ENCODE data around the gene BRIP1. TPM values are rescaled to one million over a fixed set of nuclear protein-coding genes. Genes with fewer than 3 reads are reported as not detected.

Gene BRIP1
- polyA plus RNA-seq, 1 of the 3 experiments (the other 2 are of a cell fraction) = 2.0 TPM

GRCh38 chr17:61793565-61793964 is 69.8 kb downstream of the BRIP1 start:
- Histone ChIP-seq H3K9me2 (no peaks in the 10 kb centered on the region), H3K4me2 (no peak overlapping the region), H3F3A (replicated peaks; ENCODE audit: insufficient read depth) (peaks cover 10% of the 10 kb centered on the region), H3K9me3 (no peaks in the 10 kb centered on the region; the same call in 1 of the 2 replicates), H3K4me3 (ENCODE audit: low read depth in 2 of 2, low read length in 1 of 2) (no peak overlapping the region), H3K36me3 (replicated peaks in 1 of 2; ENCODE audit: control insufficient read depth in 1 of 2, insufficient read depth in 2 of 2, low read length in 1 of 2) (peaks cover 29 to 58% of the 10 kb centered on the region in 2 experiments), H3K27ac (ENCODE audit: low read depth in 2 of 2, low read length in 1 of 2) (no peak overlapping the region), H3K79me2 (ENCODE audit: insufficient read depth) (no peaks in the 10 kb centered on the region; the same call in 1 of the 2 replicates), H2AFZ (ENCODE audit: low read depth) (no peak overlapping the region), H3K27me3 (ENCODE audit: insufficient read depth) (no peaks in the 10 kb centered on the region), H3K9ac (no peak overlapping the region), H3K4me1 (ENCODE audit: control insufficient read depth in 1 of 2, insufficient read depth in 2 of 2, low read depth in 1 of 2, low read length in 1 of 2) (no peaks in the 10 kb centered on the region), H4K20me1 (ENCODE audit: insufficient read depth) (no peaks in the 10 kb centered on the region)
- ChIA-PET POLR2A (no interaction called here), CTCF (no interaction called here)
- TF ChIP-seq ELF1 (IDR thresholded peaks at IDR 0.05) (no peak), TEAD4 (IDR thresholded peaks at IDR 0.05; ENCODE audit: borderline replicate concordance, insufficient read depth) (no peak)
- WGBS (ENCODE audit: low lambda C conversion rate) = 94% methylated on average over 3 of the region's 3 CpGs
- DNase-seq = no peak

- no peak overlapping the region for H3K4me3 ChIP-seq (ENCODE audit: low read depth in 2 of 2, low read length in 1 of 2)
- H3K4me2 ChIP-seq = no peak overlapping the region
- H3F3A ChIP-seq (replicated peaks; ENCODE audit: insufficient read depth) = peaks cover 14% of the 10 kb centered on the region
- no peaks in the 10 kb centered on the region for H3K27me3 ChIP-seq (ENCODE audit: insufficient read depth)
- CTCF ChIA-PET = interaction anchor here (1.1 to 1.4 kb wide), 2 partner anchors 11 to 111 kb away, joined by 3 to 4 read pairs; no protein-coding TSS in a partner anchor
- no peaks in the 10 kb centered on the region for H3K4me1 ChIP-seq (ENCODE audit: control insufficient read depth in 1 of 2, insufficient read depth in 2 of 2, low read depth in 1 of 2, low read length in 1 of 2)
- no peaks in the 10 kb centered on the region for H3K9me2 ChIP-seq
- H4K20me1 ChIP-seq (ENCODE audit: insufficient read depth) = no peaks in the 10 kb centered on the region
- no peaks in the 10 kb centered on the region for H3K79me2 ChIP-seq (ENCODE audit: insufficient read depth)
- POLR2A ChIA-PET = no interaction called here
- no peak for DNase-seq
- H3K9ac ChIP-seq = no peak overlapping the region
- no peak overlapping the region for H3K27ac ChIP-seq (ENCODE audit: low read depth in 2 of 2, low read length in 1 of 2)
- no peak overlapping the region for H2AFZ ChIP-seq (ENCODE audit: low read depth)
- TF ChIP-seq PBX3 (IDR thresholded peaks at IDR 0.05) (no peak), FOXM1 (IDR thresholded peaks at IDR 0.05; ENCODE audit: low read depth) (no peak), MEF2A (IDR thresholded peaks at IDR 0.05; ENCODE audit: borderline replicate concordance, low read depth) (no peak), TCF12 (IDR thresholded peaks at IDR 0.05) (no peak), IRF3 (IDR thresholded peaks at IDR 0.05; ENCODE audit: low read depth, low read length) (no peak), EZH2phosphoT487 (IDR thresholded peaks at IDR 0.05; ENCODE audit: borderline replicate concordance, low read depth) (no peak), SIN3A (IDR thresholded peaks at IDR 0.05; ENCODE audit: borderline replicate concordance, low read depth, low read length) (no peak), GABPA (IDR thresholded peaks at IDR 0.05; ENCODE audit: low read depth) (no peak), TAF1 (IDR thresholded peaks at IDR 0.05; ENCODE audit: borderline replicate concordance, low read depth, low read length) (no peak), JUND (IDR thresholded peaks at IDR 0.05) (no peak), NRF1 (IDR thresholded peaks at IDR 0.05; ENCODE audit: low read depth, low read length) (no peak), ELF1 (IDR thresholded peaks at IDR 0.05) (no peak), USF1 (IDR thresholded peaks at IDR 0.05; ENCODE audit: borderline replicate concordance, low read depth) (no peak), GATA2 (CRISPR knock-in tag; IDR thresholded peaks at IDR 0.05) (no peak), MXI1 (IDR thresholded peaks at IDR 0.05; ENCODE audit: low read depth, low read length) (no peak), USF2 (IDR thresholded peaks at IDR 0.05; ENCODE audit: borderline replicate concordance, low read depth, low read length) (no peak), CTCF (IDR thresholded peaks at IDR 0.05) (no peak), MAX (IDR thresholded peaks at IDR 0.05; ENCODE audit: low read depth) (no peak), RFX5 (IDR thresholded peaks at IDR 0.05; ENCODE audit: low read length) (no peak), FOXJ3 (CRISPR knock-in tag; IDR thresholded peaks at IDR 0.05) (no peak)
- peaks cover 7 to 29% of the 10 kb centered on the region in 2 experiments for H3K36me3 ChIP-seq (replicated peaks in 1 of 2; ENCODE audit: control insufficient read depth in 1 of 2, insufficient read depth in 2 of 2, low read length in 1 of 2)
- H3K9me3 ChIP-seq = no peaks in the 10 kb centered on the region; the same call in 1 of the 2 replicates
These were observed 73.5 kb downstream of the BRIP1 start for GRCh38 chr17:61789872-61790271.

Data from SK-N-SH (cell line).